Adipose tissue (tissue), 3 donors: ENCODE data around the gene MEGF9. TPM values are rescaled to one million over a fixed set of nuclear protein-coding genes. Genes with fewer than 3 reads are reported as not detected.

Experiments used
- H3K27ac ChIP-seq: one replicate; pipeline ENCODE4 v1.5.1; 2013; ENCODE audit warnings: low read depth, low read length
- WGBS, 3 donors: extraction: QIAGEN DNeasy Blood & Tissue Kit; methylation state at CpG; one replicate each; pipeline ENCODE4 v1.1.7; 2013; 5-methylcytosine and 5-hydroxymethylcytosine counted together
- polyA plus RNA-seq, 3 donors: library from polyadenylated mRNA; stranded (reverse); fragments of 200-250 nt; gene quantifications; one replicate each; pipeline ENCODE4 v1.2.3, GENCODE V29; 2013
- donor health status: healthy with polysubstance abuse.
- donor health status: Bipolar disorder and iron deficiency.
- donor health status: healthy.

MEGF9 gene
- polyA plus RNA-seq, 3 donors: 3.9 to 8.0 (median 7.0) TPM

GRCh38 chr9:120611690-120612068, 102.6 kb downstream of the MEGF9 start:
- WGBS, 3 donors: 95 to 97% (median 97%) methylated on average over 1 of the region's 1 CpG
- H3K27ac ChIP-seq: no peak overlapping the region

GRCh38 chr9:120610975-120611689, 103.1 kb downstream of the MEGF9 start:
- H3K27ac ChIP-seq: no peak overlapping the region

GRCh38 chr9:120609636-120610035, 104.6 kb downstream of the MEGF9 start:
- 87 to 95% (median 90%) methylated on average over 2 of the region's 2 CpGs for WGBS, 3 donors
- no peak overlapping the region for H3K27ac ChIP-seq

GRCh38 chr9:120608421-120608820, 105.8 kb downstream of the MEGF9 start:
- no peak overlapping the region for H3K27ac ChIP-seq

- 81 to 94% (median 83%) methylated on average over 1 of the region's 1 CpG for WGBS, 3 donors
- H3K27ac ChIP-seq: no peak overlapping the region
Measured at GRCh38 chr9:120603591-120603990, 110.7 kb downstream of the MEGF9 start.

GRCh38 chr9:120603010-120603409, 111.3 kb downstream of the MEGF9 start:
- 97 to 100% (median 97%) methylated on average over 1 of the region's 1 CpG for WGBS, 3 donors
- H3K27ac ChIP-seq: no peak overlapping the region

- H3K27ac ChIP-seq: no peak overlapping the region
- WGBS, 3 donors: 29 to 54% (median 52%) methylated on average over 2 of the region's 2 CpGs
Measured at GRCh38 chr9:120593955-120594277, 120.4 kb downstream of the MEGF9 start.

- 82 to 88% (median 82%) methylated on average over 5 of the region's 5 CpGs for WGBS, 3 donors
Measured at GRCh38 chr9:120593250-120593954, 120.9 kb downstream of the MEGF9 start.

GRCh38 chr9:120592210-120592609, 122.1 kb downstream of the MEGF9 start:
- WGBS, 3 donors: 76 to 90% (median 81%) methylated on average over 8 of the region's 8 CpGs

More at GRCh38 chr9:120593250-120593954, 120.9 kb downstream of the MEGF9 start:
- no peak overlapping the region for H3K27ac ChIP-seq

GRCh38 chr9:120587328-120587727, 126.9 kb downstream of the MEGF9 start:
- 17 to 39% (median 38%) methylated on average over 1 of the region's 1 CpG for WGBS, 3 donors
- H3K27ac ChIP-seq: no peak overlapping the region

More at GRCh38 chr9:120592210-120592609, 122.1 kb downstream of the MEGF9 start:
- no peak overlapping the region for H3K27ac ChIP-seq

- 58 to 61% (median 58%) methylated on average over 3 of the region's 3 CpGs for WGBS, 3 donors
- no peak overlapping the region for H3K27ac ChIP-seq
Measured at GRCh38 chr9:120583958-120584369, 130.3 kb downstream of the MEGF9 start.

GRCh38 chr9:120580051-120580896, 134.0 kb downstream of the MEGF9 start, which contains the start of gene CDK5RAP2:
CDK5RAP2 (minus strand) TSS chr9:120580167; CDS start chr9:120579978, 189 bp downstream.
- H3K27ac ChIP-seq: no peak within 1 kb of the TSS
- WGBS, 3 donors: 10 to 12% (median 11%) methylated on average over 33 of the region's 33 CpGs

GRCh38 chr9:120579139-120580050, 134.9 kb downstream of the MEGF9 start:
- H3K27ac ChIP-seq: no peak overlapping the region
- 6 to 7% (median 6%) methylated on average over 25 to 31 of the region's 31 CpGs for WGBS, 3 donors

- WGBS, 3 donors: 68 to 88% (median 86%) methylated on average over 2 of the region's 2 CpGs
- H3K27ac ChIP-seq: no peak overlapping the region
Measured at GRCh38 chr9:120574473-120574872, 139.8 kb downstream of the MEGF9 start.

- WGBS, 3 donors: 86 to 98% (median 97%) methylated on average over 1 of the region's 1 CpG
- no peak overlapping the region for H3K27ac ChIP-seq
Measured at GRCh38 chr9:120572472-120572871, 141.8 kb downstream of the MEGF9 start.

- H3K27ac ChIP-seq: no peak overlapping the region
- WGBS, 3 donors: 29 to 77% (median 73%) methylated on average over 11 of the region's 11 CpGs
Measured at GRCh38 chr9:120571443-120572257, 142.6 kb downstream of the MEGF9 start.

GRCh38 chr9:120570296-120570695, 144.0 kb downstream of the MEGF9 start:
- 96 to 100% (median 99%) methylated on average over 5 of the region's 5 CpGs for WGBS, 3 donors
- H3K27ac ChIP-seq: no peak overlapping the region
